CMK (cell line): ENCODE data around the gene CDADC1.
A peak's percentile ranks its signal among the peaks of the same experiment; 100 is the strongest.
"Not testable (repeated sequence)": the region's sequence is repeated elsewhere in the genome, so short reads cannot be mapped to it uniquely, and the experiment has no call there.

Source experiments
- DNase-seq: peaks from one replicate; pipeline ENCODE4 v3.0.0-alpha.2; 2010; ENCODE audit warnings: low read depth

Gene CDADC1

DNA sequence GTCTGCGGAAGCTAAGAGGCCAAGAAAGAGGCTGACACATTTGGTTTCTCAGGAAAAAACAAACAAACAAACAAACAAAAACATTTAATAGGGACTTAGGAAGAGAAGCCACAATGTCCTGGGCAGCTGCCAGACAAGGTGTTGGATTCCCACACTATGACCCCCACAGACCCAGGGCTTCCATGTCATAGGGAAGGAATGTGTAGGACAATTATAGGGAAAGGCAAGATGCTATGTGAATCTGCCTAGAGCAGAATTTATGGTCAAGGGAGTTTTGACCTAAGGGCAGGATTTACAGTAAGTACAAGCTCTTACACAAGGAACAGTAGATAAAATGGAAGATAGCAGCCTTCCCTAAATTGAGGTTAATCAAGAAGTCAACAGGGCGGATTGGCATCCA lies 9.1 kb upstream of the CDADC1 start:
- DNase-seq: no peak

DNA sequence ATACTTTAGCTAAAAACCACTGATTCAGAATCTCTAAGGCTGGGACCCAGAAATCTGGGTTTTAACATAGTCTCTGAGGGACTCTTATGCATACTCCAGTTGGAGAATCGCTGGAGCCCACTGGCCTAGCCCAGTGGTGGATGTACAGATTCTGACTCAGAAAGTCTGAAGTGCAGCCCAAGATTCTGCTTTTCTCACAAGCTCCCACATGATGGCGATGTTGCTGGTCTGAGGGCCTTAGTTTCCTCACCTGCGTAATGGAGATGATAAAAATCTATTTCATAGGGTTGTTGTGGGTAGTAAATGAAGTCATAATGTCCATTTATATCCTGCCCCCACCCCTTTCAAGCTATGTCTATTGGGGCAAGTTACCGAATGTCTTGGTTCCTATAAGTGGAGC lies 7.7 kb upstream of the CDADC1 start:
- no peak for DNase-seq

DNA sequence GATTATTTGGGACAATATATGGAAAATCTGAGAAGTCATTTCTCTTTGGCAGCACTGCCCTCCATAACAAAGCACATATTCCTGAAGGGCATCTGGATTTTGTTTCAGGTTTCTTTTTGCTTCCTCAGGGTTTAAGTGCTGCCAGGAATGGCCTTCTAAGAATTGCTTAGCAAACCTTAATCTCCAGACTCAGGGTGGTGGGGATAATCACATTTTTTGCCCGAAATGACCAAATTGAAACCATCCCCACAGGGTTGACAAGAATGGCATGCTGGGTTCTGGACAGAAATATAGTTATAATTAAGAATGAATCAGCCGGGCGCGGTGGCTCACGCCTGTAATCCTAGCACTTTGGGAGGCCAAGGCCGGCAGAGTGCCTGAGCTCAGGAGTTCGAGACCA lies 6.4 kb upstream of the CDADC1 start:
- DNase-seq: no peak

DNA sequence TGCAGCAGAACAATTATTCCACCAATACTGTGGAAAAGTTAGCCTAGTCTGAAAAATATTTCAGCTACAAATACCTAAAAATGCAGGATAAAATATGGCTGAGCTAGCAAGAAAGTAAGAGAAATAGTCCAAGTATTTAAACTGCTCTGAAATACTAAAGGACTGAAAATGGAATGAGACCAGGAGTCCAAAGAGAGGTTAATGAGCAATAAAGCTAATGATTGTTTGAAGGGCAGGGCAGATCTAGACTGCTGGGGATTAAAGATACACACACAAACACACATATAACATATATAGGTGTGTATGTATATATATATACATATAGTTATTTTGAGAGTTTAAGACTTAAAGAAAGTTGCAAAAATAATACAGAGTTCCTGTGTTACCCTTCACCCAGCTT lies 2.6 kb upstream of the CDADC1 start:
- no peak for DNase-seq

- DNase-seq: peak; percentile 25
Measured at GRCh38 chr13:49246850-49247642, 679 bp upstream of the CDADC1 start.

DNA sequence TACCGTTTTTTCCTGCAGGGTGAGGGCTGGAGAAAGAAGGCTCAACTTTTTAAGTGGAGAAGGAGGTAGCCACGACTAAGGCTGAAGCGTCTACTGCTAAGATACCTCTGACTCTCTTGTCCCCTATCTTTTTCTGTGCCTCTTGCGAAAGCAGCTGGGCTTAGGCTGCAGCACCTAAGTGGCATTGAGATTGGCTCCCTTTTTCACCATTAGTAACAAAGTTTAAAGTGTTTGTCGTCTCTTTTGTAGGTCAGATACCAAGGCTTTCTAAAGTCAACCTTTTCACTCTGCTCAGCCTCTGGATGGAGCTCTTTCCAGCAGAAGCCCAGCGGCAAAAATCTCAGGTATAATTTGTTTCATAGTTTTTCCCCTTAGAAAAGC lies 887 bp downstream of the CDADC1 start:
- DNase-seq: no peak

- DNase-seq: no peak
Measured at GRCh38 chr13:49251326-49251725, 3.6 kb downstream of the CDADC1 start.

DNA sequence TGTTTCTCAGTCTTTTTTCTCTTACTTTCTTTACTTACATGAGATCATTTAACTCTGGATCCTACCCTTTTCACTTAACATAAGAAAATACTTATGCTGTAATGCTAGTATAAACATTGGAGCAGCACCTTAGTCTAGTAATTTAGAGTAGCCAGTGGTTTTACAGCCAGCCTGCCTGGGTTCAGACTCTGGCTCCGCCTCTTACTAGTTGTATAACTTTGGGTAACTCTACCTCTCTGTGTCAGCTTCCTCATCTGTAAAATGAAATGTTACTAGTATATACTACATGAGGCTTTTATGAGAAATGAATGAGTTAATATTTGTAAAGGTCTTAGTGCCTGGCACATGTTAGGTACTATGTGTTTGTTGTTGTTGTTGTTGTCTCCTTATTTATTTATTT lies 5.6 kb downstream of the CDADC1 start:
- DNase-seq: no peak

DNA sequence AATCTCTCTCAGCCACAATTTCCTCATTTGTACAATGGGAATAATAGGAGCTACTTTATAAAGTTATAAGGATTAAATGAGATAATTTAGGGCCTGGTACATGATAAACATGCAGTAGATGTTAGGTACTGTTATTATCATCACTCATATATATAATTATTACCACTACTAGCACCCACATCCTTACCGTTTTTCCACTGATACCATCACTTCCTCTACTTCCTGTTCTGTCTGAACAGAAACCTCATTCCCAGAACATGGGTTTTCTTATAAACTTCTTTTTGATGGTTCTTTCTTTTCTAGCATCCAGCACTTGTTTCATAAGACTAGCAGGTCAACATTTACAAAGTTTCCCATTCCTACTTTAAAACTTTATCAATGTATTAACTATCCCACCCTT lies 6.3 kb downstream of the CDADC1 start:
- no peak for DNase-seq

DNA sequence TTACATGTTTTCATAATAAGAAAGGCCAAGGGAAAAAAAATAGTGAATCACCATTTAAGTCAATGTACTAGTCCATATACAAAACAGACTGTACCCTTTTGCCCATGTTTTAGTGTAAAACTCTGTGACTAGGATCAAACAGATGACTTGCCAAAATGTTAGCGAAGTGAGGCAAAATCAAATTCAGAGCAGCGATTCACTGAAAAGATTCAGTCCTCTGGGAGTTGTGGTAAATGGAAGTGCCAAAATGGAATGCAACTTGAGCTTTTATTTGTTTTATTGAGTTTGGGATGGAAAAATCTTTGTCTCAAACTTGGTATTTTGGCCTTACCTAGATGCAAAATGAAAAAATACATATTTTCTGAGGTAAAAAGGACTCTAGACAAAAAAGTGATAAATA lies 9.1 kb downstream of the CDADC1 start:
- DNase-seq: no peak

DNA sequence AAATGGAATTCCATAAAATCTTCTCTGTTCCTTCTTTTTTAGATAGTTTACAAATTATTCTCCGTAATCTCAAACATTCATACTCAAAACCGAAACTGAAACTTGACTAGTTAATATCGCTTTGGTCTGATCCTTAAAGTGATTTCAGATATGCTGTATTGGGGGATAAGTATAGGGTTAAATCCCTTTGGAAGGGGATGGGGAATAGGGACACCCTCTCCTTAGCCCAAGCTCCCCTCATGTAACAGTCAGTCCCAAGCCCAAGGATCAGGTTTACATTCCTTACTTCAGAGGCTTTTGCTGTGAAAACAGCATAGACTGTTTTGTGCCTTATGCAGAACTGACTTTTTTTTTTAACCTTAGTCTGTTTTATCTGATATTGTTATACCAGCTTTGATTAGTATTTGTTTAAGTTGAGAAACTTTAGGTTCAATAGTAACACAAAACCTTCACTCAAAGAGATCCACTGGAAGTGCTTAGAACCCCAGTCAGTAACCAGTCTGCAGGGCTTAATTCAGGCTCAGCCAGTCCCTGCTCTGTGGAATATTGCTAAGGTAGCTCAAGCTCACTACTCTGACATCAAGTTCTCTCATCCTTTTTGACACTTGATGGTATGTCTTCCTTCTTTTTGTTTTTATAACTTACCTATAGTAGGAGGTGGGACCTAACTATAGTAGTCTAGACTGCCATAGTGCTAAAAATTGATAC lies 10.5 kb downstream of the CDADC1 start:
- no peak for DNase-seq

DNA sequence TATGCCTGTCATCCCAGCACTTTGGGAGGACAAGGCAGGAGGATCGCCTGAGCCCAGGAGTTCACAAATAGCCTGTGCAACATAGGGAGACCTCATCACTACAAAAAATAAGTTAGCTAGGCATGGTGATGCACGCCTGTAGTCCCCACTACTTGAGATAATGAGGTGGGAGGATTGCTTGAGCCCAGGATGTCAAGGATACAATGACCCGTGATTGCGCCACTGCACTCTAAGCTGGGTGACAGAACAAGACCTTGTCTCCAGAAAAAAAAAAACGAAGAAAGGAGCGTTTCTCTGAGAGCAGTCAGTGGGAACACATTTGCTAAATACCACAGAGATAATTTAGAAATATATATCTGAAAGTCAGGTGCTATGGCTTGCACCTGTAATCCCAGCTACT lies 11.9 kb downstream of the CDADC1 start:
- DNase-seq: no peak

DNA sequence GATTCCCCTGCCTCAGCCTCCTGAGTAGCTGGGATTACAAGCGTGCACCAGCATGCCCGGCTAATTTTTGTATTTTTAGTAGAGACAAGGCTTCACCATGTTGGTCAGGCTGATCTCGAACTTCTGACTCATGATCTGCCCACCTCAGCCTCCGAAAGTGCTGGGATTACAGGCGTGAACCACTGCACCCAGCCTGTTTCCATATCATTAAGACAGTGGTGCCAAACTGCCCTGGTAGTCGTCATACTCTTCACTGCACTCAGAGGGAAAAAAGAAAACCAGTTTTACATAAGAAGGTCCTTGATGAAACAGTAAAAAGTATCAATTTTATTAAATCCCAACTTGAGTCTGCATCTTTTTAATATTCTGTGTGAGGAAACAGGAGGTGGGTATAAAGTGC lies 14.9 kb downstream of the CDADC1 start:
- DNase-seq: no peak

GRCh38 chr13:49265822-49266221 lies 18.1 kb downstream of the CDADC1 start:
- DNase-seq: no peak

- no peak for DNase-seq
Measured at GRCh38 chr13:49271264-49271663, 23.5 kb downstream of the CDADC1 start.

- no peak for DNase-seq
Measured at GRCh38 chr13:49272296-49272695, 24.6 kb downstream of the CDADC1 start.

DNA sequence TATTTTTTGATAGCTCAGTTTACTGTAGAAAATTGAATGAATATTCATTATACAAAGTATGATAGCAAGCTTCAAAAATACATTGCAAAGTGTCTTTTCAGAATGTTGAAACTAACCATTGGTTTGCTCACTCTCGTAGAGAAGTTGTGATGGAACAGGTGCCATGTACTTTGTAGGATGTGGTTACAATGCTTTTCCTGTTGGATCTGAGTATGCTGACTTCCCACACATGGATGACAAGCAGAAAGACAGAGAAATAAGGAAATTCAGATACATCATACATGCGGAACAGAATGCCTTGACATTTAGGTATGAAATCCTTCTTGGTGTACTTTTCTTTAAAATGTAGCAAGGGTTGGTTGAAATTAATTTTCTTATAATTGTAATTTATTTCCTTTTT lies 30.5 kb downstream of the CDADC1 start:
- DNase-seq: no peak

- no peak for DNase-seq
Measured at GRCh38 chr13:49279112-49279511, 31.4 kb downstream of the CDADC1 start.

DNA sequence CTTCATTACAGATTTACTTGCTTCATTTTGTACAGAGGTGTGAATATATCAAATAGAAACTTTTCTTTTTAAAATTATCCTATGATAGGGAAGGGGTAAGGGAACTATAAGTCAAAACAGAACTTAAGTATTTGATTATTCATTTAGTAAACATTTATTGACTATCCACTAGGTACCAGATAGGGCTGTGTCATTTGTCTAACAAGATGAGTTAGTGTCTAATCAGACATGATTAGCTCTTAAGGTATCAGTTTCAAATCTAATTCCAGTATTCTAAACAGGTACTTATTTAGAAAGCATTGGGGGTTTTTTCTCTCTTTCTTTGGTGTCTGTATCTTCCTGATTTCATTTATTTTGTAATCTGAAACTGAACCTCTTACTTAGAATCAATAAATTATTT lies 32.2 kb downstream of the CDADC1 start:
- DNase-seq: no peak

GRCh38 chr13:49287995-49288394 lies 40.3 kb downstream of the CDADC1 start:
- DNase-seq: no peak

- DNase-seq: no peak
Measured at GRCh38 chr13:49288458-49288857, 40.7 kb downstream of the CDADC1 start.

DNA sequence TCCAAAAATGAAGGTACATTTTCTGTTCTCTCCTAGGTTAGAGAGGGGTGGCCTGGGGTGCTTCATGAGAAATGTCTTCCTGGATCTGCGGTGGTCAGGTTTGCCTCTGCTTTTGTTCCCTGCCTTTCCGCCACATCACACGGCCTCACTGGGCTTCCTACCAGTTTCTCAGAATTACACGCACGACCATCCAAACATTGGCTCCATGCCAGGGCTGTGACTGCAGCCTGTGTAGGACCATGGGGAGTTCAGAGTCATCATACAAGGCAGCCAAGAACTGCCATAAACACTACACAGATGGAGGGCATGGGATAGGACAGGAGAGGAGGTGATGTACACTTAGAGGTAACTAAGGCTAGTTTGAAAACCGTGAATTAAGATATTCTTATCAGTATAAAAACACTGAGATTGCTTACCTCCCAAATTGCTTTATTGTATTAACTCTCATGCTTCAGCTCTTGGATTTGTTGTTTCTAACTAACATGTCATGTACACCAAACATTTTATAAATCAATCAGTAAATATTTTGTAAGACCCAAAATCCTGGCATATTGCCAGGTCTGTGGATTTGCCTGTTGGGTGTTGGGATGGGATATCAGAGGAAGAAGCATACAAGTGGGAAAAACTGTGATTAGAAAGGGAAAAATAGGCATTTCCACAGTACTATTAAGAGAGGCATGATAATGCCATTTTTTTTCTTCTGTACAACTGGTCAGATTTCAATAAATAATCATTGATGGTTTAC lies 45.2 kb downstream of the CDADC1 start:
- DNase-seq: peak; percentile 80

GRCh38 chr13:49294723-49295122 lies 47.0 kb downstream of the CDADC1 start:
- DNase-seq: not testable (repeated sequence)
